Measurements from ENCODE around the gene C16orf96.

DNA sequence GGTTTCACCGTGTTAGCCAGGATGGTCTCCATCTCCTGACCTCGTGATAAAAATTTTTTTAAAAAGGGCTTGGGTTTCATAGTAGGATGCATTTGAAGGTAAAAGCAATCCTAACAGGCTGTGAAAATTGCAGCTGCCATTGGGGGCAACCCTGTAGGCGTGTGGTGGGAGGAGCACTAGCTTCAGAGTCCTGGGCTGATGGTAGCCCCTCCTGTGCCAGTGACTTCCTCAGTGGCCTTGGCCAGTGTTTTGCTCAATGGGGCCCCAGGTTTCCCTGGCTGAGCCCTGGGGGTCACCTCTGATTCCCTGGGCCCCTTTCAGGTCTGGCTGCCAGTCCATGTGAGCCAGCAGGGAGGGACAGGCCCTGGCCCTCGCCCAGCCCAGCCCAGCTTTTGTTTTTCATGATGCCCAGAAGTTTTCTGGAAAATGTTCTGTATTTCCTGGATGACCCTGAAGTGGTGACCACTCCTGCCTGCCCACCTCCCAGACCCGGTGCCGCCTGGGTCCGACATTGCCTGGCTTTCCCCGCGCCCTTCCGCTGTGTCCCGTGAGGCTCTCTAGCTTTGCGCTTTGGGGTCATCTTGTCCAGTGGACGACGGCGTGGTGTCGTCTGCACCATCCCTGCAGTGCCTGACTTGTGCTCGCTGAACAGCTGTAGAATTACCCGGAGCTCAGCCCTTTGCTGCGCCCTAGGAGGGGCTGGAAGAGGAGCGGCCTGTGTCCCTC, 77.9 kb downstream of the C16orf96 start:
- TF ChIP-seq, protein P1, sequence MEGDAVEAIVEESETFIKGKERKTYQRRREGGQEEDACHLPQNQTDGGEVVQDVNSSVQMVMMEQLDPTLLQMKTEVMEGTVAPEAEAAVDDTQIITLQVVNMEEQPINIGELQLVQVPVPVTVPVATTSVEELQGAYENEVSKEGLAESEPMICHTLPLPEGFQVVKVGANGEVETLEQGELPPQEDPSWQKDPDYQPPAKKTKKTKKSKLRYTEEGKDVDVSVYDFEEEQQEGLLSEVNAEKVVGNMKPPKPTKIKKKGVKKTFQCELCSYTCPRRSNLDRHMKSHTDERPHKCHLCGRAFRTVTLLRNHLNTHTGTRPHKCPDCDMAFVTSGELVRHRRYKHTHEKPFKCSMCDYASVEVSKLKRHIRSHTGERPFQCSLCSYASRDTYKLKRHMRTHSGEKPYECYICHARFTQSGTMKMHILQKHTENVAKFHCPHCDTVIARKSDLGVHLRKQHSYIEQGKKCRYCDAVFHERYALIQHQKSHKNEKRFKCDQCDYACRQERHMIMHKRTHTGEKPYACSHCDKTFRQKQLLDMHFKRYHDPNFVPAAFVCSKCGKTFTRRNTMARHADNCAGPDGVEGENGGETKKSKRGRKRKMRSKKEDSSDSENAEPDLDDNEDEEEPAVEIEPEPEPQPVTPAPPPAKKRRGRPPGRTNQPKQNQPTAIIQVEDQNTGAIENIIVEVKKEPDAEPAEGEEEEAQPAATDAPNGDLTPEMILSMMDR (IDR thresholded peaks at IDR 0.05; ENCODE audit: borderline replicate concordance, extremely low read depth, low read length, poor library complexity, severe bottlenecking): no peak
- no peak for TF ChIP-seq EZH2 (IDR thresholded peaks at IDR 0.05; ENCODE audit: borderline replicate concordance, low read depth, low read length, severe bottlenecking)
